MCF 10A (cell line): ENCODE measurements around the gene TEX28. TPM values are rescaled to one million over a fixed set of nuclear protein-coding genes. Genes with fewer than 3 reads are reported as not detected.

Experiments
- BruUV-seq: library from RNA; stranded (reverse); fragments of 400-500 nt; replicated peaks from 2 replicates; lab custom pipeline; 2021; lab: Mats Ljungman, UMichigan
- CTCF ChIA-PET: fragments of 300-600 bp; sonication (Branson Sonifier 250); formaldehyde crosslinking; extraction: SDS; loops from one replicate; lab custom pipeline; 2021; ENCODE audit warnings: antibody characterized with exemption, inconsistent platforms; lab: Yijun Ruan, JAX
- POLR2A ChIA-PET: fragments of 300-600, 350-650 bp; sonication (Branson Sonifier 250); formaldehyde crosslinking; extraction: SDS; loops from one replicate; lab custom pipeline; 2020; ENCODE audit warnings: antibody characterized with exemption, inconsistent platforms; lab: Yijun Ruan, JAX
- DNase-seq: peaks from one replicate; pipeline ENCODE4 v3.0.0-alpha.2; 2018; ENCODE audit not compliant: unreplicated experiment
- H3K27ac Mint-ChIP-seq: one replicate; pipeline ENCODE4 v1.8.0; 2022; ENCODE audit warnings: mild to moderate bottlenecking, low read depth, mixed read lengths; ENCODE audit not compliant: unreplicated experiment
- H3K27me3 Mint-ChIP-seq: one replicate; pipeline ENCODE4 v1.8.0; 2022; ENCODE audit warnings: mixed read lengths; ENCODE audit not compliant: insufficient read depth, unreplicated experiment
- H3K36me3 Mint-ChIP-seq: one replicate; pipeline ENCODE4 v1.8.0; 2022; ENCODE audit warnings: mild to moderate bottlenecking, moderate library complexity, mixed read lengths; ENCODE audit not compliant: insufficient read depth, unreplicated experiment
- H3K4me1 Mint-ChIP-seq: one replicate; pipeline ENCODE4 v1.8.0; 2022; ENCODE audit warnings: mixed read lengths; ENCODE audit not compliant: insufficient read depth, unreplicated experiment
- H3K4me3 Mint-ChIP-seq: one replicate; pipeline ENCODE4 v1.8.0; 2022; ENCODE audit warnings: mild to moderate bottlenecking, moderate library complexity, mixed read lengths; ENCODE audit not compliant: unreplicated experiment
- H3K9me3 Mint-ChIP-seq: one replicate; pipeline ENCODE4 v1.8.0; 2022; ENCODE audit warnings: mixed read lengths; ENCODE audit not compliant: unreplicated experiment
- CTCF ChIP-seq: fragments of 200-600 bp; IDR thresholded peaks from one replicate; pipeline ENCODE4 v1.8.0; 2022; ENCODE audit warnings: antibody characterized with exemption, mild to moderate bottlenecking; ENCODE audit not compliant: unreplicated experiment
- intact Hi-C: fragments of 100-400 bp; cut with micrococcal nuclease; formaldehyde crosslinking; loops from 2 replicates; pipeline ENCODE4 v1.14.1; 2022
- total RNA-seq: library from RNA; stranded (reverse); gene quantifications from 2 replicates; pipeline ENCODE4 v1.2.3, GENCODE V29; 2022

TEX28 gene
- total RNA-seq, 1 experiment from 2014 or later = not detected

GRCh38 chrX:154328646-154329045 is 33.7 kb upstream of the TEX28 start:
- ChIA-PET POLR2A (no interaction called here), CTCF (interaction anchor here (0.6 to 1.9 kb wide), 2 partner anchors 14 to 214 kb away, joined by 3 to 8 read pairs; no protein-coding TSS in a partner anchor)
- no TSS peak for BruUV-seq
- no peak for DNase-seq
- H3K27ac Mint-ChIP-seq = no peak overlapping the region
- intact Hi-C loops = no loop called here
- no peak for TF ChIP-seq CTCF
- no peaks in the 10 kb centered on the region for H3K9me3 Mint-ChIP-seq
- H3K4me1 Mint-ChIP-seq = no peaks in the 10 kb centered on the region
- peaks cover 93% of the 10 kb centered on the region for H3K27me3 Mint-ChIP-seq
- H3K36me3 Mint-ChIP-seq = no peaks in the 10 kb centered on the region
- no peak overlapping the region for H3K4me3 Mint-ChIP-seq

GRCh38 chrX:154327038-154327820 is 32.3 kb upstream of the TEX28 start:
- intact Hi-C loops = no loop called here
- no peaks in the 10 kb centered on the region for H3K4me1 Mint-ChIP-seq
- DNase-seq = no peak
- no peak overlapping the region for H3K27ac Mint-ChIP-seq
- ChIA-PET POLR2A (no interaction called here), CTCF (interaction anchor here (0.6 to 0.9 kb wide), 3 partner anchors 10 to 309 kb away, joined by 3 to 8 read pairs (median 3); no protein-coding TSS in a partner anchor)
- TF ChIP-seq CTCF = no peak
- no TSS peak for BruUV-seq
- H3K9me3 Mint-ChIP-seq = no peaks in the 10 kb centered on the region
- H3K36me3 Mint-ChIP-seq = no peaks in the 10 kb centered on the region
- H3K27me3 Mint-ChIP-seq = peaks cover 96% of the 10 kb centered on the region
- H3K4me3 Mint-ChIP-seq = no peak overlapping the region

GRCh38 chrX:154325541-154325940 is 30.6 kb upstream of the TEX28 start:
- Mint-ChIP-seq H3K27ac (no peak overlapping the region), H3K9me3 (no peaks in the 10 kb centered on the region), H3K36me3 (no peaks in the 10 kb centered on the region), H3K27me3 (peaks cover 96% of the 10 kb centered on the region), H3K4me1 (no peaks in the 10 kb centered on the region), H3K4me3 (no peak overlapping the region)
- peak; percentile 56 for DNase-seq
- intact Hi-C loops = no loop called here
- no peak for TF ChIP-seq CTCF
- ChIA-PET POLR2A (no interaction called here), CTCF (interaction anchor here (0.5 to 1.4 kb wide), 2 partner anchors 9 to 203 kb away, joined by 3 to 5 read pairs; no protein-coding TSS in a partner anchor)
- no TSS peak for BruUV-seq

- CTCF ChIA-PET = no interaction called here
- POLR2A ChIA-PET = no interaction called here
- Mint-ChIP-seq H3K4me1 (no peaks in the 10 kb centered on the region), H3K27ac (no peak overlapping the region), H3K9me3 (no peaks in the 10 kb centered on the region), H3K27me3 (peaks cover 94% of the 10 kb centered on the region), H3K4me3 (no peak overlapping the region), H3K36me3 (no peaks in the 10 kb centered on the region)
- intact Hi-C loops = no loop called here
- DNase-seq = no peak
- no TSS peak for BruUV-seq
- TF ChIP-seq CTCF = no peak
Measured at GRCh38 chrX:154323537-154323936, 28.6 kb upstream of the TEX28 start.
